ENCODE results near the gene PIKFYVE. TPM values are rescaled to one million over a fixed set of nuclear protein-coding genes. Genes with fewer than 3 reads are reported as not detected.

PIKFYVE gene
- polyA plus RNA-seq, 1 donor (not counting 4 experiments of a cell fraction or from before 2014, with no cell fraction given) = 18.4 TPM

DNA sequence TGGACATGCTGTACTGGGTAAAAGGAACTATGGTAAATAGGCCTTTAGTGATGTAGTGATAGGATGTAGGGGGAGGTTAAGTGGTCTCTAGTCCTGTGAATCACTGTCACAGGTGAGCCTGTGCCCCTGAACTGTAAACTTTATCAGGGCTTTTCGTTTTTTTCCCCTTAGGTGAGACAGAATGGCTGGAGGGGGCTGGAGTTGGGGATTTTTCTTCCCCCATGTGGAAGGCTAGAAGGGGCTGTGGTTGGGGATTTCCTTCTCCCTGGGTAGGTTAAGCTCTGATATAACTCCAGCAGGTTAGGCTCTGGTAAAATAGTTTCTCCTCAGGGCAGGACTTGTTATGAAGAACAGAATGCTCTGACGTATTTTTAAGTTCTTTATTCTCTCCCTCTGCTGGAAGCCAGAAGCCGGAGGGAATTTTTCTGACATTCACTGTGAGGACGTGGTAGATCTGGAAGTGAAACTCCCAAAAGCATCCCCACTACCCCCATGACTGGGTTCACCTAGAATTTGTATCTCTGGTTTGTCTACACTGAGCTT, 28.5 kb downstream of the PIKFYVE start:
- Histone ChIP-seq H3K27me3 (ENCODE audit: control insufficient read depth, extremely low read depth, insufficient read depth, low read length) (no peaks in the 10 kb centered on the region), H3K36me3 (ENCODE audit: control insufficient read depth in 2 of 2, extremely low read depth in 1 of 2, insufficient read depth in 2 of 2, low read length in 2 of 2) (peaks cover 5 to 9% of the 10 kb centered on the region in 2 experiments), H2AFZ (ENCODE audit: control insufficient read depth, low read length) (no peak overlapping the region), H3K4me2 (ENCODE audit: control insufficient read depth, extremely low read depth, insufficient read depth, low read depth, low read length) (no peak overlapping the region), H3K79me2 (ENCODE audit: control insufficient read depth, insufficient read depth, low read length) (peaks cover 4% of the 10 kb centered on the region), H3K27ac (ENCODE audit: control insufficient read depth, insufficient read depth, low read length) (no peak overlapping the region), H3K9me3 (ENCODE audit: control insufficient read depth, low read depth, low read length) (no peaks in the 10 kb centered on the region), H4K20me1 (ENCODE audit: control insufficient read depth, extremely low read depth, insufficient read depth, low read length) (no peaks in the 10 kb centered on the region), H3K4me3 (ENCODE audit: control insufficient read depth in 2 of 3, extremely low read depth in 1 of 3, insufficient read depth in 2 of 3, low read depth in 1 of 3, low read length in 3 of 3) (no peak overlapping the region), H3K4me1 (ENCODE audit: control insufficient read depth, extremely low read depth, insufficient read depth, low read length) (no peaks in the 10 kb centered on the region), H3K9ac (ENCODE audit: control insufficient read depth, extremely low read depth, insufficient read depth, low read length) (no peak overlapping the region), H3K9me1 (ENCODE audit: control insufficient read depth, extremely low read depth, insufficient read depth, low read length) (no peaks in the 10 kb centered on the region)
- FAIRE-seq (no peak), DNase-seq (ENCODE audit: low read depth, low spot score) (no peak)
- dilution Hi-C loops (cut with MboI; ENCODE audit: extremely low pct_ligation_motif_present, low sequenced_read_pairs) = no loop called here
- TF ChIP-seq, protein P1, sequence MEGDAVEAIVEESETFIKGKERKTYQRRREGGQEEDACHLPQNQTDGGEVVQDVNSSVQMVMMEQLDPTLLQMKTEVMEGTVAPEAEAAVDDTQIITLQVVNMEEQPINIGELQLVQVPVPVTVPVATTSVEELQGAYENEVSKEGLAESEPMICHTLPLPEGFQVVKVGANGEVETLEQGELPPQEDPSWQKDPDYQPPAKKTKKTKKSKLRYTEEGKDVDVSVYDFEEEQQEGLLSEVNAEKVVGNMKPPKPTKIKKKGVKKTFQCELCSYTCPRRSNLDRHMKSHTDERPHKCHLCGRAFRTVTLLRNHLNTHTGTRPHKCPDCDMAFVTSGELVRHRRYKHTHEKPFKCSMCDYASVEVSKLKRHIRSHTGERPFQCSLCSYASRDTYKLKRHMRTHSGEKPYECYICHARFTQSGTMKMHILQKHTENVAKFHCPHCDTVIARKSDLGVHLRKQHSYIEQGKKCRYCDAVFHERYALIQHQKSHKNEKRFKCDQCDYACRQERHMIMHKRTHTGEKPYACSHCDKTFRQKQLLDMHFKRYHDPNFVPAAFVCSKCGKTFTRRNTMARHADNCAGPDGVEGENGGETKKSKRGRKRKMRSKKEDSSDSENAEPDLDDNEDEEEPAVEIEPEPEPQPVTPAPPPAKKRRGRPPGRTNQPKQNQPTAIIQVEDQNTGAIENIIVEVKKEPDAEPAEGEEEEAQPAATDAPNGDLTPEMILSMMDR (optimal IDR thresholded peaks at IDR 0.05 in 1 of 3, IDR thresholded peaks at IDR 0.05 in 1 of 3, conservative IDR thresholded peaks at IDR 0.05 in 1 of 3; ENCODE audit: extremely low read depth in 1 of 3, insufficient read depth in 2 of 3, low read length in 3 of 3) = no peak
- no peak for TF ChIP-seq EZH2 (IDR thresholded peaks at IDR 0.05; ENCODE audit: low read length)

DNA sequence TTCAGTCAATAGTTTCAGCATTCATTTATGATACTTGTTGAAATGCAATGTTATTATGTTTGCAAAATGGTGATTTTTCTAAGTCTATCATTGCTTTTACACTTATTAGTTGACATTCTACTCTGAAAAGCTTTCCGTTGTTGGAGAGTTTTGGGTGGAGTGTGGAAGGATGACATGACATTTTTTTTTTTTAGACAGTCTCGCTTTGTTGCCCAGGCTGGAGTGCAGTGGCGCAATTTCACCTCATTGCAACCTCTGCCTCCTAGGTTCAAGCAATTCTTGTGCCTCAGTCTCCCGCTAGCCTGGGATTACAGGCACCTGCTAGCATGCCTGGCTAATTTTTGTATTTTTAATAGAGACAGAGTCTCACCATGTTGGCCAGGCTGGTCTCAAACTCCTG, 29.8 kb downstream of the PIKFYVE start:
- Histone ChIP-seq H3K79me2 (ENCODE audit: control insufficient read depth, insufficient read depth, low read length) (peaks cover 1% of the 10 kb centered on the region), H3K4me3 (ENCODE audit: control insufficient read depth in 2 of 3, extremely low read depth in 1 of 3, insufficient read depth in 2 of 3, low read depth in 1 of 3, low read length in 3 of 3) (no peak overlapping the region), H3K36me3 (ENCODE audit: control insufficient read depth in 2 of 2, extremely low read depth in 1 of 2, insufficient read depth in 2 of 2, low read length in 2 of 2) (peaks cover 4 to 12% of the 10 kb centered on the region in 2 experiments), H3K9me3 (ENCODE audit: control insufficient read depth, low read depth, low read length) (no peaks in the 10 kb centered on the region), H3K4me2 (ENCODE audit: control insufficient read depth, extremely low read depth, insufficient read depth, low read depth, low read length) (no peak overlapping the region), H3K4me1 (ENCODE audit: control insufficient read depth, extremely low read depth, insufficient read depth, low read length) (peaks cover 8% of the 10 kb centered on the region), H3K27me3 (ENCODE audit: control insufficient read depth, extremely low read depth, insufficient read depth, low read length) (no peaks in the 10 kb centered on the region), H2AFZ (ENCODE audit: control insufficient read depth, low read length) (no peak overlapping the region), H4K20me1 (ENCODE audit: control insufficient read depth, extremely low read depth, insufficient read depth, low read length) (no peaks in the 10 kb centered on the region), H3K9ac (ENCODE audit: control insufficient read depth, extremely low read depth, insufficient read depth, low read length) (no peak overlapping the region), H3K27ac (ENCODE audit: control insufficient read depth, insufficient read depth, low read length) (no peak overlapping the region), H3K9me1 (ENCODE audit: control insufficient read depth, extremely low read depth, insufficient read depth, low read length) (no peaks in the 10 kb centered on the region)
- dilution Hi-C loops (cut with MboI; ENCODE audit: extremely low pct_ligation_motif_present, low sequenced_read_pairs) = no loop called here
- TF ChIP-seq, protein P1 (optimal IDR thresholded peaks at IDR 0.05 in 1 of 3, IDR thresholded peaks at IDR 0.05 in 1 of 3, conservative IDR thresholded peaks at IDR 0.05 in 1 of 3; ENCODE audit: extremely low read depth in 1 of 3, insufficient read depth in 2 of 3, low read length in 3 of 3) = no peak
- no peak for TF ChIP-seq EZH2 (IDR thresholded peaks at IDR 0.05; ENCODE audit: low read length)
- FAIRE-seq (no peak), DNase-seq (ENCODE audit: low read depth, low spot score) (no peak)
